Measurements from ENCODE around the gene NUCKS1.

The NUCKS1 gene

DNA sequence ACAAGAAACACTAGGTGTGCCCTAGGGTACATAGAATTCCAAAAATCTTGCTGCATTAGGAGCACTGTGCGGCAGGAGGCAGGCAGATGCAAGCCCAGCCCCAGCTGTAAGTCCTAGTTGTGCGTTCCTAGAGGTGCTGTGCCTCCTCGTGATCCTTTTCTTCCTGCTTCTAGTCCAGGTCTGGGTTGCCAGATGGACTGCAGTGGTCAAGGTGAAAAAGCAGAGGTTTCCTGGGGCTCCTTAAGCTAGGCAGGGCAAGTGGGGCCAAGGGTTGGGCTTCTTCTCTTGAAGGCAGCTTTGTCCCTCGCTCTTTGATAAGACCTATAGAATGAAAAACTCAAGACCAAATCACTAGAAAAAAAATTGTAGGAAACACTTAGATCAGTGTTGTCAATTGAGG lies 48.1 kb downstream of the NUCKS1 start:
- no peak overlapping the region for H3K27ac Mint-ChIP-seq

GRCh38 chr1:205701420-205701819 lies 48.6 kb downstream of the NUCKS1 start:
- Mint-ChIP-seq H3K36me3 (peaks cover 2% of the 10 kb centered on the region), H3K9me3 (no peaks in the 10 kb centered on the region), H3K4me1 (peaks cover 6% of the 10 kb centered on the region), H3K27ac (no peak overlapping the region), H3K4me3 (no peak overlapping the region), H3K27me3 (no peaks in the 10 kb centered on the region)

More for the DNA sequence above, 48.1 kb downstream of the NUCKS1 start:
- Mint-ChIP-seq H3K9me3 (no peaks in the 10 kb centered on the region), H3K36me3 (peaks cover 2% of the 10 kb centered on the region), H3K27me3 (no peaks in the 10 kb centered on the region), H3K4me1 (peaks cover 11% of the 10 kb centered on the region), H3K4me3 (no peak overlapping the region)

- H3K27me3 Mint-ChIP-seq = no peaks in the 10 kb centered on the region
- H3K9me3 Mint-ChIP-seq = no peaks in the 10 kb centered on the region
- H3K27ac Mint-ChIP-seq = no peak overlapping the region
- H3K4me3 Mint-ChIP-seq = no peak overlapping the region
- H3K36me3 Mint-ChIP-seq = peaks cover 2% of the 10 kb centered on the region
- peaks cover 6% of the 10 kb centered on the region for H3K4me1 Mint-ChIP-seq
Measured at GRCh38 chr1:205700865-205701401, 49.0 kb downstream of the NUCKS1 start.

GRCh38 chr1:205699416-205699815 lies 50.6 kb downstream of the NUCKS1 start:
- Mint-ChIP-seq H3K27me3 (peaks cover 2% of the 10 kb centered on the region), H3K27ac (no peak overlapping the region), H3K9me3 (no peaks in the 10 kb centered on the region), H3K4me1 (no peaks in the 10 kb centered on the region), H3K36me3 (no peaks in the 10 kb centered on the region), H3K4me3 (no peak overlapping the region)

- Mint-ChIP-seq H3K36me3 (no peaks in the 10 kb centered on the region), H3K27ac (no peak overlapping the region), H3K4me3 (no peak overlapping the region), H3K4me1 (no peaks in the 10 kb centered on the region), H3K27me3 (peaks cover 2% of the 10 kb centered on the region), H3K9me3 (no peaks in the 10 kb centered on the region)
Measured at GRCh38 chr1:205698921-205699320, 51.1 kb downstream of the NUCKS1 start.

GRCh38 chr1:205693421-205693991 lies 56.5 kb downstream of the NUCKS1 start:
- Mint-ChIP-seq H3K36me3 (no peaks in the 10 kb centered on the region), H3K27me3 (peaks cover 8% of the 10 kb centered on the region), H3K4me3 (no peak overlapping the region), H3K27ac (no peak overlapping the region), H3K4me1 (no peaks in the 10 kb centered on the region), H3K9me3 (no peaks in the 10 kb centered on the region)

GRCh38 chr1:205692423-205692822 lies 57.6 kb downstream of the NUCKS1 start:
- H3K4me3 Mint-ChIP-seq = no peak overlapping the region
- H3K27ac Mint-ChIP-seq = no peak overlapping the region
- H3K9me3 Mint-ChIP-seq = no peaks in the 10 kb centered on the region

GRCh38 chr1:205690122-205690756 lies 59.7 kb downstream of the NUCKS1 start:
- H3K4me3 Mint-ChIP-seq = no peak overlapping the region
- H3K9me3 Mint-ChIP-seq = no peaks in the 10 kb centered on the region
- H3K4me1 Mint-ChIP-seq = no peaks in the 10 kb centered on the region
- no peak overlapping the region for H3K27ac Mint-ChIP-seq
- H3K36me3 Mint-ChIP-seq = no peaks in the 10 kb centered on the region
- H3K27me3 Mint-ChIP-seq = peaks cover 8% of the 10 kb centered on the region

More at GRCh38 chr1:205692423-205692822, 57.6 kb downstream of the NUCKS1 start:
- no peaks in the 10 kb centered on the region for H3K36me3 Mint-ChIP-seq
- peaks cover 8% of the 10 kb centered on the region for H3K27me3 Mint-ChIP-seq
- H3K4me1 Mint-ChIP-seq = no peaks in the 10 kb centered on the region

DNA sequence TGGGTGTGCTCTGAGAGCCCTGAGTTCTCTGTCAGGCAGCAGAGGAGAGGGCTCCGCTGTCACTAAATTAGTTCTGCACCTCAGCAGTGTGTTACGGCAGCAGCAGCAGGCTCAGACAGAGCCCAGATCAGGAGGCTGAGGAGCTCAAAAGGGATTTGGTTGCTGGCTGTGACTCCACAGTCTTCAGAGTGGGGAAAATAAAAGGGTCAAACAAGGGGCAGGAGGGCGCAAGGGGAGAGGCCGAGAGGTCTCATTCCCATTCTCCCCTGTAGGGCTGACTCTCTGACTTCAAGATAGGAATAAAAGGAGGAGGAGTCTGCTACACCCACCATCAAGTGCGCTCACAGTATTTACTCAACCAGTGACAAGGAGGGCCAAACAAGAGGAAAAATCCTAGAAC lies 60.5 kb downstream of the NUCKS1 start:
- Mint-ChIP-seq H3K27me3 (peaks cover 6% of the 10 kb centered on the region), H3K4me1 (no peaks in the 10 kb centered on the region), H3K9me3 (no peaks in the 10 kb centered on the region), H3K4me3 (no peak overlapping the region), H3K27ac (peak overlapping the region; percentile 4), H3K36me3 (no peaks in the 10 kb centered on the region)

DNA sequence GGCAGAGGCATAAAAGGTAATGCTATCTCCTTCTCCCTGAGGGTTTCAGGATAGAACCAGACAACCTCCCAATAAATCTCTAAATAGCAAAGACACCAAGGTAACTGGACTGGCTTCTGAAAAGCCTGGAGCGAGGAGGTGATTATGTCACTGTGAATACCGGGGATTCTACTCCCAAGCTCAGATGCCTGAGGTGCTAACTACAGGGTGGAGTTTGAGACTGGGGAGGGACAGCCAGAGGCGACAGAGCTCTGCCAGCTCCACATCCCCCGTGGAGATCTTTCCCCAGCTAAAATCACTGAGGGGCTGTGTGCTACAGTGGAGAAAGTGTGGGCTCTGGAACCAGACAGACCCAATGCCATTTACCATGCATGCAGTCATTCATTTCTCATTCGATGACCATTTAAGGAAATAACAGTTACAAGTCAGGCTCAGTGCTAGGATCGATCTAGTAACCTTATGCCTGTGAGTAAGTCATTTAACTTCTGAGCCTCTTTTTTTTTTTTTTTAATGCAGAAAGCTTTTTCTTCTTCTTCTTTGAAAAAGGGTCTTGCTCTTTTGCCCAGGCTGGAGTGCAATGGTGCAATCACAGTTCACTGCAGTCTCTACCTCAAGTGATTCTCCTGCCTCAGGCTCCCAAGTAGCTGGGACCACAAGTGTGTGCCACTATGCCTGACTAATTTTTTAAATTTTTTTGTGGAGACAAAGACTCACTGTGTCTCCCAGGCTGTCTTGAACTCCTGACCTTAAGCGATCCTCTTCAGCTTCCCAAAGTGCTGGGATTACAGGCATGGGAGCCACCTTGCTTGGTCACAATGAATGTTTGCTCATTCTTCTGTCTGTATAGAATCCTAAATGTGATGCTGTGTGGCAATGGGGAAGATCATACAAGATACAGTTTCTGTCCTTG lies 61.6 kb downstream of the NUCKS1 start:
- Mint-ChIP-seq H3K27me3 (peaks cover 6% of the 10 kb centered on the region), H3K36me3 (no peaks in the 10 kb centered on the region), H3K27ac (no peak overlapping the region), H3K4me3 (no peak overlapping the region), H3K9me3 (no peaks in the 10 kb centered on the region), H3K4me1 (no peaks in the 10 kb centered on the region)

DNA sequence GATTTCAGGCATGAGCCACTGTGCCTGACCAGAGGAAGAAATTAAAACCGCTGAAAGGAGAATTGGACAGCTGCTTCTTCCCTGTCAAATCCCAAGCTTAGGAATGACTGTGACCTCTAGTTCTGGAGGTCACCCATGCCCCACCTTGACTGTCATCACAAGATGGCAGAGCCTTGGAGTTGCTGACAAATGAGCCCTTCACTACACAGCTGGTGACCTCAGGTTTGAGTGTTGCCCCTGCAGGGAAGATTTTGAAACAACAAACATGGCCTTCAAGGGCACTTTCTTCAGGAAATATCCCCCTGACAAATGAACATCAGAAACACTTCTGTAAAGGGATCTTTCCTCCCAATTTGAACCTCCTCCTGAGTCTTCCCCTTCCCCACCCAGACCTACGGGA lies 62.7 kb downstream of the NUCKS1 start:
- Mint-ChIP-seq H3K9me3 (no peaks in the 10 kb centered on the region), H3K27ac (no peak overlapping the region), H3K4me3 (no peak overlapping the region), H3K4me1 (no peaks in the 10 kb centered on the region), H3K27me3 (peaks cover 3% of the 10 kb centered on the region), H3K36me3 (no peaks in the 10 kb centered on the region)

GRCh38 chr1:205681364-205681763 lies 68.6 kb downstream of the NUCKS1 start:
- Mint-ChIP-seq H3K36me3 (no peaks in the 10 kb centered on the region), H3K27ac (peak overlapping the region; percentile 81), H3K4me3 (peak overlapping the region; percentile 3), H3K27me3 (peaks cover 2% of the 10 kb centered on the region), H3K4me1 (peaks cover 13% of the 10 kb centered on the region), H3K9me3 (no peaks in the 10 kb centered on the region)

DNA sequence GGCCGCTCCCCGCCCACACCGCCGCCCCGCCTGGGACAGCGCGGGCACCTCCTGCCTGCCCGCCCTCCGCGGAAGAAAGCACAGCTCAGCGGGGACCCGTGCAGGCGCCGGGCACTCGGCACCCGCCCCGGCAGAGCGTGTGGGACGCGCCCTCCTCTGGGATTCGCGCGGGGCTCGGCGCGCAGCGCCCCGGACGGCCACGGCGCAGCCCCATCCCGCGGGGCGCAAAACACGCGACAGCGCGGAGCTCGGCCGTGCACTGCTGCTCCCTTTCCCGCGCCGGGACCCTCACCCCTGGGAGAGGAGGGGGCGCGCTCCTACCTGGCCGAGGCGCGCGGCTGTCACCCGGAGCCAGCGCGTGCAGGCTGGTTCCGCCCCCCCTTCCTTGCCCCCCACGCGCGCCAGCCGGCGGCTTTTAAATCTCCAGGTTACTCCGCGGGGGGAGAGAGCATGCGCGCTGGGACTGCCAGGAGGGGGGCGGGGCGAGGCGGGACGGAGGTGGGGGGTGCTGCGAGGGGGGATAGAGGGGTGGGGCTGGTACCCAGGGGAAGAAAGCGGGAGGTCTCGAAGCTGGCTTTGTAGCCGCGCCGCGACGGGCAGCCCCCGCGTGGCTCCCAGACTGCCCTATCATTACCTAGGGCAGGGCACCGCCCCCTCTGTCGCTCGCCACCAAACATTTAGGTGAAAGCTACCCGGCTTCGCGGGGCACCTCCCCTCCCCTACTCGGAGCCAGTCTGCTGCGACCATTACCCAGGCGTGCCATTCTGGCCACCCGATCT lies 69.7 kb downstream of the NUCKS1 start, which contains the start of gene SLC45A3:
TSS of gene SLC45A3 (minus strand) at position 437 of the 779 bp plus-strand sequence. CDS start 15,853 bp downstream, outside the sequence.
- Mint-ChIP-seq H3K27me3 (peaks cover 2% of the 10 kb centered on the region), H3K27ac (peak within 1 kb of the TSS; percentile 81), H3K4me3 (peak within 1 kb of the TSS; percentile 85), H3K9me3 (no peaks in the 10 kb centered on the region), H3K36me3 (no peaks in the 10 kb centered on the region), H3K4me1 (peaks cover 13% of the 10 kb centered on the region)

GRCh38 chr1:205678286-205679111 lies 71.5 kb downstream of the NUCKS1 start:
- no peaks in the 10 kb centered on the region for H3K9me3 Mint-ChIP-seq
- H3K27ac Mint-ChIP-seq = no peak overlapping the region
- peaks cover 2% of the 10 kb centered on the region for H3K27me3 Mint-ChIP-seq
- peak overlapping the region; percentile 85 for H3K4me3 Mint-ChIP-seq
- H3K4me1 Mint-ChIP-seq = peaks cover 13% of the 10 kb centered on the region
- no peaks in the 10 kb centered on the region for H3K36me3 Mint-ChIP-seq
